Neural cell (in vitro differentiated cells): ENCODE results near the gene WDR7. TPM values are rescaled to one million over a fixed set of nuclear protein-coding genes. Genes with fewer than 3 reads are reported as not detected.

ENCODE experiments used
- H2AFZ ChIP-seq: fragments of 200-600, 300-800 bp; sonication (generic), shearing (Covaris generic); 2 replicates; pipeline ENCODE4 v1.6.0; 2014; ENCODE audit warnings: low read depth, mild to moderate bottlenecking, antibody characterized with exemption, low read length, moderate library complexity
- H3F3A ChIP-seq: fragments of 200-600 bp; shearing (Covaris generic); 2 replicates; pipeline ENCODE4 v1.6.1; 2016; ENCODE audit warnings: mild to moderate bottlenecking, moderate library complexity, mixed read lengths, antibody characterized with exemption, low read length; ENCODE audit not compliant: insufficient read depth, poor library complexity, severe bottlenecking
- H3K27ac ChIP-seq: fragments of 200-600, 300-800 bp; sonication (generic), shearing (Covaris generic); 2 replicates; pipeline ENCODE4 v1.5.1; 2014; ENCODE audit warnings: mild to moderate bottlenecking, low read length, moderate library complexity
- H3K27me3 ChIP-seq: fragments of 300-800, 200-600 bp; sonication (generic), shearing (Covaris generic); 2 replicates; pipeline ENCODE4 v1.6.0; 2014; ENCODE audit warnings: mild to moderate bottlenecking, low read depth, low read length, moderate library complexity; ENCODE audit not compliant: insufficient read depth
- H3K36me3 ChIP-seq: fragments of 300-800, 200-600 bp; sonication (generic), shearing (Covaris generic); 2 replicates; pipeline ENCODE4 v1.5.1; 2014; ENCODE audit warnings: mild to moderate bottlenecking, antibody characterized with exemption, low read length, moderate library complexity; ENCODE audit not compliant: insufficient read depth
- H3K4me2 ChIP-seq: fragments of 300-800, 200-600 bp; sonication (generic), shearing (Covaris generic); 2 replicates; pipeline ENCODE4 v1.6.0; 2014; ENCODE audit warnings: mild to moderate bottlenecking, low read length
- H3K4me3 ChIP-seq: fragments of 300-800, 200-600 bp; sonication (generic), shearing (Covaris generic); 2 replicates; pipeline ENCODE4 v1.5.1; 2014; ENCODE audit warnings: mild to moderate bottlenecking, low read length, moderate library complexity
- H3K79me2 ChIP-seq: fragments of 200-600 bp; shearing (Covaris generic); replicated peaks from 2 replicates; pipeline ENCODE4 v1.6.0; 2014; ENCODE audit warnings: mild to moderate bottlenecking, low read length, moderate library complexity; ENCODE audit not compliant: insufficient read depth
- H3K9ac ChIP-seq: fragments of 300-800, 200-600 bp; sonication (generic), shearing (Covaris generic); 2 replicates; pipeline ENCODE4 v1.6.1; 2016; ENCODE audit warnings: mild to moderate bottlenecking, low read length, mixed read lengths
- H3K9me2 ChIP-seq: fragments of 200-600 bp; shearing (Covaris generic); 2 replicates; pipeline ENCODE4 v1.6.1; 2016; ENCODE audit warnings: mild to moderate bottlenecking, low read length, mixed read lengths; ENCODE audit not compliant: insufficient read depth
- H3K9me3 ChIP-seq: fragments of 200-600, 300-800 bp; sonication (generic), shearing (Covaris generic); 2 replicates; pipeline ENCODE4 v1.6.1; 2016; ENCODE audit warnings: mild to moderate bottlenecking, mixed run types, low read length, moderate library complexity, mixed read lengths
- H4K20me1 ChIP-seq: fragments of 200-600 bp; shearing (Covaris generic); 2 replicates; pipeline ENCODE4 v1.6.1; 2016; ENCODE audit warnings: mild to moderate bottlenecking, mixed run types; ENCODE audit not compliant: insufficient read depth
- EP300 ChIP-seq: fragments of 450-650 bp; conservative IDR thresholded peaks from 2 replicates; pipeline ENCODE4 v1.6.1; 2014; ENCODE audit warnings: antibody characterized with exemption, mild to moderate bottlenecking, moderate library complexity; ENCODE audit not compliant: poor library complexity, severe bottlenecking
- EZH2 ChIP-seq: fragments of 200-600, 300-800 bp; shearing (Covaris generic), sonication (generic); IDR thresholded peaks from 2 replicates; pipeline ENCODE4 v1.6.1; 2014; ENCODE audit warnings: antibody characterized with exemption, low read length, borderline replicate concordance, mild to moderate bottlenecking; ENCODE audit not compliant: insufficient read depth, poor library complexity, severe bottlenecking
- MXI1 ChIP-seq: fragments of 450-650 bp; conservative IDR thresholded peaks from 2 replicates; pipeline ENCODE4 v1.6.1; 2014; ENCODE audit warnings: antibody characterized with exemption, mild to moderate bottlenecking; ENCODE audit not compliant: poor library complexity, severe bottlenecking
- POLR2AphosphoS5 ChIP-seq: IDR thresholded peaks from 2 replicates; pipeline ENCODE4 v1.6.1; 2012
- RAD21 ChIP-seq: fragments of 450-650 bp; conservative IDR thresholded peaks from 2 replicates; pipeline ENCODE4 v1.6.1; 2014; ENCODE audit warnings: antibody characterized with exemption, mild to moderate bottlenecking, moderate library complexity
- SMC3 ChIP-seq: fragments of 450-650 bp; conservative IDR thresholded peaks from 2 replicates; pipeline ENCODE4 v1.6.1; 2014; ENCODE audit warnings: antibody characterized with exemption, mild to moderate bottlenecking, moderate library complexity; ENCODE audit not compliant: poor library complexity
- TAF1 ChIP-seq: IDR thresholded peaks from 2 replicates; pipeline ENCODE4 v1.6.1; 2012; ENCODE audit warnings: low read depth
- polyA plus RNA-seq: library from polyadenylated mRNA; depleted of rRNA; stranded (reverse); fragments of >200 nt; gene quantifications from 2 replicates; pipeline ENCODE4 v1.2.3, GENCODE V29; 2014
- TF ChIP-seq, protein P1 (sequence below): fragments of 450-650 bp; IDR thresholded peaks from 2 replicates; pipeline ENCODE4 v1.5.1; 2014; ENCODE audit warnings: antibody characterized with exemption, mild to moderate bottlenecking, moderate library complexity; ENCODE audit not compliant: poor library complexity, severe bottlenecking
- TF ChIP-seq, protein P2 (sequence below): IDR thresholded peaks from 2 replicates; pipeline ENCODE4 v1.6.1; 2012; ENCODE audit warnings: borderline replicate concordance

The WDR7 gene
- polyA plus RNA-seq, 1 donor from 2014 or later: 15.1 TPM

- no peak overlapping the region for H3K4me2 ChIP-seq
- H3K27me3 ChIP-seq: no peaks in the 10 kb centered on the region
- no peaks in the 10 kb centered on the region for H3K9me3 ChIP-seq
- no peaks in the 10 kb centered on the region for H3K36me3 ChIP-seq
- no peaks in the 10 kb centered on the region for H3F3A ChIP-seq
- H3K4me3 ChIP-seq: no peak overlapping the region
- TF ChIP-seq EZH2 (no peak), TAF1 (no peak), MXI1 (no peak), POLR2AphosphoS5 (no peak)
- TF ChIP-seq, protein P1, sequence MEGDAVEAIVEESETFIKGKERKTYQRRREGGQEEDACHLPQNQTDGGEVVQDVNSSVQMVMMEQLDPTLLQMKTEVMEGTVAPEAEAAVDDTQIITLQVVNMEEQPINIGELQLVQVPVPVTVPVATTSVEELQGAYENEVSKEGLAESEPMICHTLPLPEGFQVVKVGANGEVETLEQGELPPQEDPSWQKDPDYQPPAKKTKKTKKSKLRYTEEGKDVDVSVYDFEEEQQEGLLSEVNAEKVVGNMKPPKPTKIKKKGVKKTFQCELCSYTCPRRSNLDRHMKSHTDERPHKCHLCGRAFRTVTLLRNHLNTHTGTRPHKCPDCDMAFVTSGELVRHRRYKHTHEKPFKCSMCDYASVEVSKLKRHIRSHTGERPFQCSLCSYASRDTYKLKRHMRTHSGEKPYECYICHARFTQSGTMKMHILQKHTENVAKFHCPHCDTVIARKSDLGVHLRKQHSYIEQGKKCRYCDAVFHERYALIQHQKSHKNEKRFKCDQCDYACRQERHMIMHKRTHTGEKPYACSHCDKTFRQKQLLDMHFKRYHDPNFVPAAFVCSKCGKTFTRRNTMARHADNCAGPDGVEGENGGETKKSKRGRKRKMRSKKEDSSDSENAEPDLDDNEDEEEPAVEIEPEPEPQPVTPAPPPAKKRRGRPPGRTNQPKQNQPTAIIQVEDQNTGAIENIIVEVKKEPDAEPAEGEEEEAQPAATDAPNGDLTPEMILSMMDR: no peak
- no peak overlapping the region for H3K9ac ChIP-seq
- H3K9me2 ChIP-seq: no peaks in the 10 kb centered on the region
- no peaks in the 10 kb centered on the region for H4K20me1 ChIP-seq
- no peaks in the 10 kb centered on the region for H3K79me2 ChIP-seq
- H2AFZ ChIP-seq: no peak overlapping the region
- H3K27ac ChIP-seq: no peak overlapping the region
These were observed 72.5 kb downstream of the WDR7 start for GRCh38 chr18:56723706-56724105.

GRCh38 chr18:56726906-56727305 lies 75.7 kb downstream of the WDR7 start:
- Histone ChIP-seq H3F3A (no peaks in the 10 kb centered on the region), H2AFZ (no peak overlapping the region), H3K27ac (no peak overlapping the region), H4K20me1 (no peaks in the 10 kb centered on the region), H3K9me3 (no peaks in the 10 kb centered on the region), H3K79me2 (no peaks in the 10 kb centered on the region), H3K4me2 (no peak overlapping the region), H3K9ac (no peak overlapping the region), H3K9me2 (no peaks in the 10 kb centered on the region), H3K4me3 (no peak overlapping the region), H3K27me3 (no peaks in the 10 kb centered on the region), H3K36me3 (no peaks in the 10 kb centered on the region)
- TF ChIP-seq EP300: no peak
- TF ChIP-seq POLR2AphosphoS5: no peak

DNA sequence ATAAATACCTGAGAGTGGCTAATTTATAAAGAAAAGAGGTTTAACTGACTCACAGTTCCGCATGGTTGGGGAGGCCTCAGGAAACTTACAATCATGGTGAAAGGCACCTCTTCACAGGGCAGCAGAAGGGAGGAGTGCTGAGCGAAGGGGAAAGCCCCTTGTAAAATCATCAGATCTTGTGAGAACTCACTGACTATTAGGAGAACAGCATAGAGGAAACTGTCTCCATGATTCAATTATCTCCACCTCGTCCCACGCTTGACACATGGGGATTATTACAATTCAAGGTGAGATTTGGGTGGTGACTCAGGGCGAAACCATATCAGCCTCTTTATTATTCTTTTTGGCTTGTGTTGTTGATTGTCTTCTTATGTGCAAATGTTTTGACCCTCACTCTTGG lies 76.2 kb downstream of the WDR7 start:
- Histone ChIP-seq H3K27me3 (no peaks in the 10 kb centered on the region), H3F3A (no peaks in the 10 kb centered on the region), H3K9me2 (no peaks in the 10 kb centered on the region), H3K4me2 (no peak overlapping the region), H3K36me3 (no peaks in the 10 kb centered on the region), H3K9ac (no peak overlapping the region), H3K9me3 (no peaks in the 10 kb centered on the region), H3K79me2 (no peaks in the 10 kb centered on the region), H3K27ac (no peak overlapping the region), H4K20me1 (no peaks in the 10 kb centered on the region), H3K4me3 (no peak overlapping the region), H2AFZ (no peak overlapping the region)
- TF ChIP-seq EP300: no peak
- TF ChIP-seq TAF1: no peak
- TF ChIP-seq, protein P1: no peak
- TF ChIP-seq, protein P2, sequence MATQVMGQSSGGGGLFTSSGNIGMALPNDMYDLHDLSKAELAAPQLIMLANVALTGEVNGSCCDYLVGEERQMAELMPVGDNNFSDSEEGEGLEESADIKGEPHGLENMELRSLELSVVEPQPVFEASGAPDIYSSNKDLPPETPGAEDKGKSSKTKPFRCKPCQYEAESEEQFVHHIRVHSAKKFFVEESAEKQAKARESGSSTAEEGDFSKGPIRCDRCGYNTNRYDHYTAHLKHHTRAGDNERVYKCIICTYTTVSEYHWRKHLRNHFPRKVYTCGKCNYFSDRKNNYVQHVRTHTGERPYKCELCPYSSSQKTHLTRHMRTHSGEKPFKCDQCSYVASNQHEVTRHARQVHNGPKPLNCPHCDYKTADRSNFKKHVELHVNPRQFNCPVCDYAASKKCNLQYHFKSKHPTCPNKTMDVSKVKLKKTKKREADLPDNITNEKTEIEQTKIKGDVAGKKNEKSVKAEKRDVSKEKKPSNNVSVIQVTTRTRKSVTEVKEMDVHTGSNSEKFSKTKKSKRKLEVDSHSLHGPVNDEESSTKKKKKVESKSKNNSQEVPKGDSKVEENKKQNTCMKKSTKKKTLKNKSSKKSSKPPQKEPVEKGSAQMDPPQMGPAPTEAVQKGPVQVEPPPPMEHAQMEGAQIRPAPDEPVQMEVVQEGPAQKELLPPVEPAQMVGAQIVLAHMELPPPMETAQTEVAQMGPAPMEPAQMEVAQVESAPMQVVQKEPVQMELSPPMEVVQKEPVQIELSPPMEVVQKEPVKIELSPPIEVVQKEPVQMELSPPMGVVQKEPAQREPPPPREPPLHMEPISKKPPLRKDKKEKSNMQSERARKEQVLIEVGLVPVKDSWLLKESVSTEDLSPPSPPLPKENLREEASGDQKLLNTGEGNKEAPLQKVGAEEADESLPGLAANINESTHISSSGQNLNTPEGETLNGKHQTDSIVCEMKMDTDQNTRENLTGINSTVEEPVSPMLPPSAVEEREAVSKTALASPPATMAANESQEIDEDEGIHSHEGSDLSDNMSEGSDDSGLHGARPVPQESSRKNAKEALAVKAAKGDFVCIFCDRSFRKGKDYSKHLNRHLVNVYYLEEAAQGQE: no peak
- TF ChIP-seq RAD21: no peak
- TF ChIP-seq SMC3: no peak
- no peak for TF ChIP-seq MXI1
- no peak for TF ChIP-seq EZH2
- TF ChIP-seq POLR2AphosphoS5: no peak
